Stomach (tissue), 4 donors: Measurements from ENCODE around the gene PARP2.

Source experiments
- CTCF ChIP-seq, 7 experiments: fragments of 450-650 bp in 4 of 7; fragments of 200-600 bp in 3 of 7; sonication (generic) in 3 of 7; IDR thresholded peaks; one replicate each; pipeline ENCODE4 v1.5.1; 2016 to 2019; ENCODE audit warnings: antibody characterized with exemption in 7 of 7, control low read depth in 2 of 7, mild to moderate bottlenecking in 1 of 7
- POLR2A ChIP-seq, 4 donors: fragments of 450-650 bp; IDR thresholded peaks; one replicate each; pipeline ENCODE4 v1.6.1; 2016; ENCODE audit warnings: antibody characterized with exemption in 4 of 4, control low read depth in 2 of 4, mild to moderate bottlenecking in 1 of 4, moderate library complexity in 1 of 4
- POLR2AphosphoS5 ChIP-seq, 3 donors: sonication (generic); formaldehyde crosslinking; IDR thresholded peaks; one replicate each; pipeline ENCODE4 v1.6.1; 2016; ENCODE audit warnings: antibody characterized with exemption in 3 of 3

- TF ChIP-seq CTCF (IDR thresholded peaks at IDR 0.05), result no peak
- no peak for TF ChIP-seq POLR2A (IDR thresholded peaks at IDR 0.05)
- no peak for TF ChIP-seq POLR2AphosphoS5 (IDR thresholded peaks at IDR 0.05)
Observed at GRCh38 chr14:20384321-20384720, 40.9 kb downstream of the PARP2 start.
